Left hindlimb (tissue), 1 donor: ENCODE data around the gene GHRL.

Experiments
- DNase-seq: peaks from one replicate; pipeline ENCODE4 v3.0.0-alpha.2; 2018

The GHRL gene

DNA sequence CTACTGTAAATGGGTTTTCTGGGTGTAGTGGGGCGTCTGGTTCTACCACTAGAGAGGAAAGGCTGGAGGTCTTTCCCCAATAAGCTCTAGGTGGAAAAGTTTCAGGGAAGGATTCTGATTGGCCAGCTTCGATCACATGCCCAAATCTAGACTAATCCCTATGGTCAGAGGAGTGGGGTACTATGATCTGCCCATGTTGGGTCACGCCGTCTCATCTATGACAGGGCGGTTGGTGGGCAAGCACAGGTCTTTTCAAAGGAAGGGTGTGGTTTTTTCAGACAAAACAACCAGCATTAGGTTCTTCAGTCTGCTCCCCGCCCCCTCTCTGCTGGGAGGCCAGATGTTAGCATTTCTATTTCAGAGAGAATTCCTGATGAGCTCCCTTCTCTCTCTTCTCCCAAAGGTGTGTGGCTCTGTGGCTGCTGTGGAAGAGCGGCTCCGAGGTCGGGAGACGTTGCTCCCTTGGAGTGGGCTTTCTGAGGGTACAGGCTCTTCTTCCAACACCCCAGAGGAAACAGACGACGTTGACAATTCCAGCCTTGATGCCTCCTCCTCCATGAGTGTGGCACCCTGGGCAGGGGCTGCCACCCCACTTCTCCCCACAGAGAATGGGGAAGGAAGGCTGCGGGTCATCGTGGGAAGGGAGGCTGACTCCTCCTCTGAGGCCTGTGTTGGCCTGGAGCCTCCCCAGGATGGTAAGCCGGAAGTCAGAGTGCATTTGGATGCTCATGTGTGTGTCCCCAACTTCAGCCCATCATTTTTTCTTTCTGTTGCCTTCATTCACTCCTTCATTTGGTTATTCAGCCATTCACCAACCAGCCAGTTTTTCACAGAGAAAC lies 54.2 kb downstream of the GHRL start:
- DNase-seq, result no peak
